GM18858 (cell line): ENCODE results near the gene INF2.

Source experiments
- ATAC-seq: cut with Tn5 transposase; IDR thresholded peaks from one replicate; pipeline ENCODE4 v1.9.1; 2021; ENCODE audit not compliant: unreplicated experiment

INF2 gene

DNA sequence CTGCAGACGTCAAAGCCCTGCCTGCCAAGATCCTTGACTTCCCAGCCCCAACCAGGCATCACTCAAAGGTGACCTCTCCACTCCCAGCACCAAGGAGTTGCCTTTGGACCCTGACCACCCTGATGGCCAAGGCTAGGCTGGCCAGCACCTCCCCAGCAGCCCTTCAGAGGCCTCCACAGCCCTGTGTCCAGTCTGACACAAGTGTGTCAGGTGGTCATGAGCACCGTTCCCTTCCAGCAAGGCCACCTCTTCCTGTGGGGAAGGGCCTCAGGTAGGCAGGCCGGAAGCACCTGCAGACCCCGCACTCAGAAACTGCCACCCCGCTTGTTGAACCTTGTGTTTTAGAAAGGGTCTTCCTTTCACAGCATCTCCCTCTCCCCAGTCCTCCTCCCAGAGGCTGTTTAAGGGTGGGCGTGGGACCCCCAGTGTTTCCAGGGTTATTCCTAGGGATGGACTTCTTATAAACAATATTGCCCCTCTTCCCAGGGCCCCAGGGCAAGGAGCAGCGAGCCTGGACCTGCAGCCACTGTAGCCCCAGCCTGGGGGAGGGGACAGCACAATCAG lies 13.2 kb upstream of the INF2 start:
- no peak for ATAC-seq

DNA sequence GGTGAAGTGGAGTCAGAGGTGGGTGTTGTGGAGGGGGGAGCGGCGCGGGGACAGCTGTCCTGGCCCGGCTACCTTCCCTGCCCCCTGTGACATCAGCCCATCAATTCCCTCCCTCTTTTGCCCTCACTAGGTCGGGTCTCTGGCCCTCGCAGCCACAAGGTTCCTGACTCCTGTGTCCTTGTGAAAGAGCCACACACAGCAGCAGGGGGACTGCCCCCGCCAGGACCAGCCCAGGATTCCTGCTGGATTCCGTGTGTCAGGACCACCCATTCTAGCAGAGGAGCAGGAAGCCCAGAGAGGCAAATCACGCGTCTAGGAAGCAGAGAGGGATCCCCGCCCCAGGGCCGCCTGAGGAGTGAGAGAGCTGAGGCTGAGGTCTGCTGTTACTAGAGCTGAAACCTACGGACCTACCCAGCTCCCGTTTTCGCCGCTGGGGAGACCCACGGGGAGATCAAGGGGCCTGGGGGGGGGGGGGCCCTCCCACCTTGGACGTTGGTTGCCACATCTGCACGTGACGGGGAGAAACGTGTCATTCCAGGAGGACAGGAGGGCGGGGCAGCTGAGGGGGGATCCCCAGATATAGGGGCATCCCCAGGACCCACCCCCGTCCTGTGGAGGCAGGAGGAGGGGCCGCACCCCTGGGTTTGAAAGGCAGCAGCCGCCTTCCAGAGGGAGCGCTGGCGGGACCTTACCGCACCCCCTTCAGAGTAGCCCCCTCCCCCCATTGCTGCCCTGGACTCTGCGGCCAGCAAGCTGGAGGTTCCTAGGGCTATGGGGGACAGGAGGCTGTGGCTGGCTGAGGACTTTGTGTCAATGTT lies 12.5 kb upstream of the INF2 start:
- ATAC-seq: no peak

DNA sequence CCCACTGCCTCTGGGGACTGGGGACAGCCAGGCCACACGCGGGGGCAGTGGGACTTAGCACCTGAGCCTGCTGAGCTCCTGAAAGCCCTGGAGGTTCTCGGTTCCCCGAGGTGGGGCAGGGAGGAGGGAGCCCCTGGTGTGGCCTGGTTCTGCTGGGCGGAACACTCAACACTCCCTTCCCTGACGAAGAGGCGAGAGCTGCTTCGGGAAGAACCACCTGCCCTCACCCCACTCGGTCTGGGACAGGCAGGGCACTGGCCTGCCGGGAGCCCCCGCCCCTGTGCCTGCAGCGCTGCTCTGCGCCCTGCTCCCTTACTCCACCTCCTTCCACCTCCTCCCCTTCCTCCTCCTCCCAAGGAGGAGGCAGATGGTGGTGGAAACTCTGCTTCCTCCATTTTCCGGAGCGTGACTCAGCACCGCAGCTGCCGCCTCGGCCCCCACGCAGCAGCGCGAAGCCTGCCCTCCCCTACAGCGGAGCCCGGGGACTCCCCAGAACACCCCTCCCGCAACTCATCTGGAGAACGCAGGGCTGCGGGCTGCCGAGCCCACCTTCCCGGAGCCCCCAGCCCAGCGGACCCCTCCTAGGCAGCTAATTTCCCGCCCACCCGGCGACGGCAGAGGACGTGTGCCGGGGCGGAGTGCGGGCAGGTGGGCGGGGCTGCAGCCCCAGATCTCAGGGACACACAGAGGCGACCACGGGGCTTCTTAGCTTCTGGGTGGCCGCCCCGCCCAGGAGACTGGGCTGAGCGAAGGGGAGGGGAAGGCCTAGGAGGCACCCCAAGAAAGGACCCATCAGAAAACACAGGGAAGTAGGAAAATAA lies 11.7 kb upstream of the INF2 start:
- no peak for ATAC-seq

DNA sequence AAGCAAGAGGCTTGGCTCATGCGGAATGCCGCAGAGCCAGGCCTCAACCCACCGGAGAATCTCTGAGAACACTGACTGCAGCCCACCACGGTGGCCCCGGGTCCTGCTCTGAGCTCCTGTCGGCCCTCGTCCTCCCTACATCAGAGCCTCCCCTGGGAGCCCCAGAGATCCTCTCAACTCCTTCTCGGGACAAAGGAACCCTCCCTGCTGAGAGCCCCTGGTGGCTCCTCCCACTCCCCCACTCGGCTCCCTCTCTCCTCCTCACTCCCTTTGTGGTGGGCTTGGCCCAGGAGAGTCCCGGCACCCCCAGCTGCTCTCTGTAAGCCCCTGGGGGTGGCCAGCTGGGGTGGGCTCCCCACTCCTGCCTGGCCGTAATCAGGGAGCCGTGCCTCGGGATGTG lies 11.1 kb upstream of the INF2 start:
- ATAC-seq: no peak

DNA sequence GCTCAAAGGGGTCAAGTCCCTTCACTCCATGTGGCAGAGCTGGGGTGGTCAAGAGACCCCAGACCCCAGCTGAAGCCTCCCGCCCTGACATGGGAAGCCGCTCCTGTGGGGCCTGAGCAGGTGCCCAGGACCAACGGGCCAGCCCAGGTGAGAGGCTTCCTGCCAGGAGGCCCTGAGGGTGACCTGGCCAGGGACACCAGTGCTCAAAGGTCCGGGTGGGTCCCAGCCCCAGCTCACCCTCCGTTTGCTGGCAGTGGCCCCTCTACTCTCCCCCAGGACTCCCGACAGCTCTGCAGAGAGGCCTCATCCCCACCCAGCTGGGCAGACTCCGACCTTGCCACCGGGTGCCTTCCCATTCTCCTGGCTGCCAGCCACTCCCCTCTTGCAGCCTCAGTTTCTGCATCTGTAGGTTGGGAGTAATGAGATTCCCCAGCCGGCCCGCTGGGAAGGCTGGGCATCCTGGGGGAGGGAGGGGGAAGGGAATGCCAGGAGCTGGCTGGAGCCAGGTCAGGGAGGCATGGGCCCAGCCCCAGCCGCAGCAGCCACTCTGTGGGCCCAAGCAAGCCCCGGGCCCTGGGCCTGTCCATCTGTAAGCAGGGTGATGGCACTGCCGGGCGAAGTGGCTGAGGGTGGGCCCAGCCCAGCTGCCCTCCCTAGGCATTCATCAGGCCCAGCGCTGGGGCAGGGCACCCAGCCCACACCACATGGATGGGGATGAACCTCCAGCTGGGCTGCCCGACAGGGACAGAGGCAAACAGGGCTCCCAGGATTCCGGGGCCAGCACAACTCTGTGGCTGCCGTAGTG lies 10.3 kb upstream of the INF2 start:
- no peak for ATAC-seq

DNA sequence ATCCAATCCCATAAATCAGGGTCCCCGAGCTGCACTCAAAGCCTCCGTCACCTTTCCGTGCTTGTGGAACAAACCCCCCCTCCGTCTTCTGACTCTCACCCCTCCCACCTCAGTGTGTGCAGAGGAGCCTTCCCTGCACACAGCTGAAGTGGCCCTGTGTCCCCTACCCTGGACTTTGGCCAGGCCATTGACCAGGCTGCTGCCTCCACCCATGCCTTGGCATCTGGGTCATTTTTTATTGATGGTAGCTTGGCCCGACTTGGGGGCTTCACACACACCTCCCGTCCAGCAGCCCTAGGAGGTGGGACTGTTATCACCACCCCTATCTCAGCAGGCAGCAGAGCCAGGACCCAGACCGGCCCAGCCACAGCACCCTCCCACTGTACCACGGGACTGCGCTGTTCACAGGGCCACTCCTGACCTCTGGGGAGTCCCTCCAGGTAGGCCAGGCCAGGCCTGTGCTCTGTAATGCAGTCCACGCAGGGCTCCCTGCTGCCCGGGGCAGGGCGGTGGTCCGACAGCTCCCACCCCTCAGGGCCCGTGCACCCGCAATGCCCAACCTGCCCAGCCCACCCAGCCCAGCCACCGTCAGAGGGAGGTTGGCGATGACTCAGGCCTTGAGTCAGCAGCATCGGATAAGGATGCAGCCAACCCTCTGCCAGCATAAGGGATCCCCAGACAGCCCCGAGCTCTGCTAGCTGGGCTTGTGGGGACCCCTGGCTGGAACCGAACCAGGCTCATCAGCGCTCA lies 9.2 kb upstream of the INF2 start:
- ATAC-seq: no peak

DNA sequence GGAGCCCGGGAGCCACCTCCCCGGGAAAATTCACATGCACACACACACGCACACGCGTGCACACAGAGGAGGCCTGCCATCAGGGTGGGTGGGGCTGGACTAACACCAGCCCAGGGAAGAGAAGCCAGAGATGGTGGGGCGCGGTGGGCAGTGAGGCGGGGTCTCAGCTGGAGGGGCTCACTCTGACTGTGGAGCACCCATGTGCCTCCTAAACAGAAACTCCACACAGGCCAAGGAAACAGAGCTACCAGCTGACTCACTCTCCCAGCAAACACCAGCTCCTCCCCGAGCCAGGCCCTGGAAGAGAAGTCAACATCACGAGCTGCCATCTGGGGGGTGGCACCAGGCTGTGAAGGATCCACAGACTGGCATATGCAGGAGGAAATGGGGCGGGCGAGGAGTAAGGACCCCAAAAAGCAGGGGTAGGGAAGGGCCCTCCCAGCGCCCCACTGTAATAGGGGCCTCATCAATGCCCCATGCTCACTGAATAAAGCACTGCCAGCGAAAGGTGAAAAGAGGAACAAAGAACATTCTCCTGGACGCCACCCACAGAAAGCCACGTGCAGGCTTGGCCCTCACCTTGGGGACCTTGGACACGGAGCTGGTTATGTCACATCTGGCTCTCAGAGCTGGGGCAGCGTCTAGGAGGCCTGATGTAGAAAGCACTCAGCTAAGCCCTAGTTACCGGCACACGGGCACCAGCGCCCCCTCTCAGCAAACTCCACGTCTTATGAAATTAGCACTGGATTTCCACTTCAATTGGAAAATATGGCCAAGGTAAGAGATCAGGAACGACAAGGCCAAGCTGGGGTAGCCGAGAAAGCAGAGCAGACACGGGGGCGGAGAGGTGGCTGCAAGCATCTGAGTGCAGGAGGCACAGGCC lies 8.4 kb upstream of the INF2 start:
- ATAC-seq: peak; percentile 37

DNA sequence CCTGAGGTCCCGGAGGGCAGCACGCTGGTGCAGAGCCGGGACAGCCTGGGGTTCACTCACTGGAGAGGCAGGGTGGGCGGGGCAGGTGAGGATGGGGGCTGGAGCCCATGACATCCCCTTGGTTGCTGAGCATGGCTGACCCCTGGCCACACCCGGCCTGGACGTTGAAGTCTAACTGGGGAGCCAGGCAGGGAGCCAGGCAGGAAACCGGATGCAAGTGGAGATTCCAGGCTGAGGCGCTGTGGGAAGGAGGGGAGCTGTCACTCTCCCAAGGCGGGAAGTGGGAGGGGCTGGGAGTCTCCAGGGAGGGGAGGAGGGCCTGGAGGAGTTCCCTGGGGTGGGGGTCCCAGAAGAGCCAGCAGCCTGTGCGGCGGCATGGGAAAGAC lies 7.7 kb upstream of the INF2 start:
- no peak for ATAC-seq

DNA sequence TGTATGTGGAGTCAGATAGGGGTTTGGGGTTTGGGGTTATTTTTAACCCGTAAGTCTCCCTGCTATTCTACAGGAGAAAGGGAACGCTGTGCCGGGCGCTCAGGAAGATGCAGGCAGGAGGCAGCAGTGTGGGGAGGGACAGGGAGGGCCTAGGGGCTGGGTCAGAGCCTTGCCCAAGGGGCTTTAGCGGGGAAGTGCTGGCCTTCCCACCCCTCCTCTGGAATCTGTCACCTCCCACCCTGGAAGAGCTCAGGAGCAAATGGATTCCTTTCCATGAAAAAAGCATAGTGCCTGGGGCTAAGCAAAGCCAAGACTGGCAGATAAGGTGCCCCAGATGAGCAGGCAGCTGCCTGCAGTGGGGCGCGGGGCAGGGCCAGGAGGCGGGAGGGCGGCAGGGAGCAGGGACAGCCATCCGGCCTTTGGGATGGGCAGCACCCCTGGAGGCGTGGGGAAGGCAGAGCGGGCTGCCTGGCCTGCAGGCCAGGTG lies 7.3 kb upstream of the INF2 start:
- ATAC-seq: no peak

DNA sequence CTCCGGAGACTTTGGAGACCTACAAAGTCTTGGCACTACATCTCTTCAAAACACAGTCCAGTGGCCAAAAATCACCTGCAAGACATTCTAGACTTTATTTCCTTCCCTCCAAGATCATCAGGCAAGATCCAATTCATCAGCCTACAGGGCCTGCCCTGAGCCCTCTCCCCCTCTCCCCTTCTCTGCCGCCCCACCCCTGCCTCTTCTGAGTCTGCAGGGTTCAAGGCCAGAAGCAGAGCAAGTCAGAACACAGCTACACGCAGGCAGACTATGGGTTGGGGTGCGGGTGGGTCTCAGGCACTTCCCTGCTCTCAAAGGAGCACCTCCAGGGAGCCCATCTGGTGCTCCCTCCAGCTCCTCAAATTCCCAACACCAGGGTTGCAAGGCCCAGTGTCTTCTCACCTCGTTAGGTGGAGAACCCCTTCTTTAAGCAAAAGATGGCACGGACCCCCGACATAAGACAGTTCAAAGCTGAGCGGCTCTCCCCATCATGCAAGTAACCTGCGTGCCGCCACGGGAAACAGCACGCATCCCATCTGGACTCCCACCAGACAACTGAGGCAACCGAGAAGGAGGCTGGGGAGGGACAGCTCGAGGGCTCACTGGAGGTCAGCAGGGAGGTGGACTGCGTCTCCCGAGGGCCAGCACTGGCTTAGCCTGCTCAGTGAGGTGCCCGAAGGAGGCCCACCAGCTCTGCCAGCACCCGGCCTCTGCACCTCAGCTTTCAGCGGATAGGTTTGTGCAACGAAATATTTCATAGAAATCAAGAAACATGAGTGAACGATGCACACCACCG lies 5.6 kb upstream of the INF2 start:
- no peak for ATAC-seq

DNA sequence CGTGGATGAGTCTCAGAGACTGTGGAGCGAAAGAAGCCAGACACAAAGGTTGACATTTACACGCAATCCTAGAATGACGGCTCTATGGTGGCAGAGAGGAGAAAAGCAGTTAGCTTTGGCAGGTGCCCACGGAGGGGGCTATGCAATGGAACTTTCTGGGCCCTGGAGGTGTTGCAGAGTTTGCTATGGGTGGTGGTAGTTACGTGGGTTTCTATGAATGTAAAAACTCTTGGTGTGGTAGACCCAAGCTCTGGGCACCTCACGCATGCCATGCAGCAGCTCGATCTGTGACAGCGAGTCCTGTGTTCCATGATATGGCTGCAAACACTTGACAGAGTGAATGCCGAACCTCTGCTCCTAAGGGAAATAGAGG lies 5.0 kb upstream of the INF2 start:
- no peak for ATAC-seq

DNA sequence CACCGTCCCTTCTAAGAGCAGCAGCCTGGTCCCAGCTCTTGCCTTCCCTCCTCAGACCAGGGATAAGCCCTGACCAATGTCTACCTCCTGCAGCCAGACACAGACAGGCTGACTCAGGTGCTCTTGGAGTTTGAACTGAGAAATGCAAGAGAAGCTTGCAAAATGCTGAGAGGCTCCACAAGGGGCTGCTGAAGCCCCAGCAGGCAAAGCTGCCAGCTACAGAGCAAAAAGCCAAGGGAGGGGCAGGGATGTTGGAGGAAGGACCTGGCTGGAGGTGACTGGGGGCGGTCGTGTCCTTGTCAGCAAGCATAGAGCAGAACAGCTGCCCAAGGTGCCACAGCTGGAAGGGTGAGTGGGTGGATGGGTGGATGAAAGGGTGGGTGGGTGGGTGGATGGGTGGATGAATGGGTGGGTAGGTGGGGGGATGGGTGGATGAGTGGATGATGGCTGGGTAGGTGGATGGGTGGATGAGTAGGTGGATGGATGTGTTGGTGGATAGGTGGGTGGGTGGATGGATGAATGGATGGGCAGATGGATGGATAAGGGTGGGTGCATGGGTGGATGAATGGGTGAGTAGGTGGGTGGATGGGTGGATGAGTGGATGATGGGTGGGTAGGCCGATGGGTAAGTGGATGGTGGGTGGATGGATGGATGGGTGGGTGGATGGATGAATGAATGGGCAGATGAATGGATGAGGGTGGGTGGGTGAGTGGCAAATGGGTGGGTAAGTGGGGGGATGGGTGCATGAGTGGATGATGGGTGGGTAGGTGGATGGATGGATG lies 4.0 kb upstream of the INF2 start:
- no peak for ATAC-seq

DNA sequence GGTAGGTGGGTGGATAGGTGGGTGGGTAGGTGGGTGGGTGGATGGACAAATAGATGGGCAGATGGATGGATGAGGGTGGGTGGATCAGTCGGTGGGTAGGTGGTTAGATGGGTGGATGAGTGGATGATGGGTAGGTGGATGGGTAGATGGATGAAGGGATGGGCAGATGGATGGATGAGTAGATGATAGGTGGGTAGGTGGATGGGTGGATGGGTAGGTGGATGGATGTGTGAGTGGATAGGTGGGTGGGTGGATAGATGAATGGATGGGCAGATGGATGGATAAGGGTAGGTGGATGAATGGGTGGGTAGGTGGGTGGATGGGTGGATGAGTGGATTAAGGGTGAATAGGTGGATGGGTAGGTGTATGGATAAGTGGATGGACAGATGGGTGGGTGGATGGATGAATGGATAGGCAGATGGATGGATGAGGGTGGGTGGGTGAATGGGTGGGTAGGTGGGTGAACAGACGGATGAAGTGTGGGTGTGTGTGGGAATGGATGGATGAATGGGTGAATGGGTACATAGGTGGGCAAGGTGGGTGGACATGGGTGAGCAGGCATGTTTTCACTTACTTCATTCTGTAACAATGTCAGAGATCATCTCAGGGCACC lies 3.3 kb upstream of the INF2 start:
- ATAC-seq: no peak

DNA sequence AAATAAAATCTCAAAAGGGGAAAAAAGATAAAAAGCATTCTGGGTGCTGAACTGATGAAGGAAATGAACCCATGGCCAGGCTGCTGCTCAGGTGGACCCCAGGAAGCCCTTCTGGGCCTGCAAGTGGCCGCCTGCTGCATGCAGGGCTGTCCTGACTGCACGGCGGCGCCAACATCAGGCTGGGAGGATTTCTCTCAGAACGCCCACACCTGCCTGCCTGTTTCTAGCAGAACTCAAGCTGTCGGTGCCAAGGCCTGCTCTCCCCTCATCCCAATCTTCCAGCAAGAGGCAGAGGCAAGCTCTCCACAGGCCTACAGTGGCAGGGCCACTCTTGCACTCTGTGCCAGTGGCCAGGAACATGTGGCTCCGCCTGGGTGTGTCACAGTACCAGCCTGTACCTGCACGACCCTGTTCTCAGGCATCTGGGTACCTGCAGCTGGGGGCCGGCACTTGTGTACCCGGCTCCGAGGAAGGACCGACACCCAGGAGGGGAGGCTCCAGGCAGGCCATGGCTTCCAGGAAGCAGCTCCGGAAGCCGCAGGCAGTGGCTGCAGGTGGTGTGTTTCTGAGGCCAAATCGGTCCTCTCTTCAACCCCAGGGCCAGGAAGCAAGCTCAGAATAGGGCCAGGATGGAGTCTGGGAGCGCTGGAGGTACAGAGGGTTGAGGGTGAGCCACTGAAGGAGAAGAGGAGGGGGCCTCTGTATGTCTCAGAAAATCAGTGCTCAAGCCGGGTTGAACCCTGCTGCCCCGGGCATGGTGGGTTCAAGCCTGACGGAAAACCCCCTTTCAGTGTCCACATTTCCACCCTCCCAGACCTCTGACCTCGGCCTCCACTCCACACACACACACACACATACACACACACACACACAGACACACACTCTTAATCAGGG lies 2.5 kb upstream of the INF2 start:
- ATAC-seq: no peak

DNA sequence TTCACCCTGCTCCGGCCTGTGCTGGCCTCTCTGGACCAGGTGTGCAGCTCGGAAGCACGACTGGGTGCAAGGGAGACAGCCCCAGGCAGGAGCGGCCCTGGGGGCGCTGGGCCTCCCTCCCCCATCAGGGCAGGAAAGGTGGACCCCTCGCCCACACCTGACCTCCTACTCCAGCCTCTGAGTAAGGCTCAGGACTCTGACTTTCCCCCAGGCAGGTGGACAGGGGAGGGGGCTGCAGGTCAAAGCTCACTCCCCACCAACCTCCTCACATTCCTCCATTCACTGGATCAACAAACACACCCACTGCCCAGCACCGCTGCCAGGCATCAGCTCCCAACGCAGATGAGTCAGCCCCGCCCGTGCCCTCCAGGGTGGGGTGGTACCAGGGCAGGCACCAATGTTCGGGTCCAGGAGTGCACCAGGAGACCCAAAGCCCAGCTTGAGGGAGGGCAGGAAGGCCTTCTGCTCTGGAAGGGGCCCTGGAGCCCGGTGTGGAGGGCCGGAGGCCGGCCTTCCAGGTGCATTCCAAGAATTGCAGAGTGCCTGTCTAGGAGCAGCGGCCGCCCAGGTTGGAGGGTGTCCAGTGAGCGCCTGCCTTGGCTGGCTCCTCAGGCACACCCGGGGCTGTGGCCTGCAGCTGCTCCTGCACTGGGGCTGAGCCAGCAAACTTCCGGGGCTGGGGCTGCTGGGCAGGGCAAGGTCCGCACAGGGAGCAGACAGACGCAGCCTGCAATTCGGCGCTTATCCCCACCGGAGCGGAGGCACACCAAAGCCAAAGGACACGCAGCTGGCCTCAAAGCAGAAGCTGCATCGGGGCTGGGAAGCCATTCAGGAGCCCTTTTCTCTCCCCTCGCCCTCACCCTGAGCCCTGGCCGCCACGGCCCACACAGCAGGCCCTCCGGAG lies 1.6 kb upstream of the INF2 start:
- no peak for ATAC-seq
